SK-N-SH treated with all-trans-retinoic acid at 6 μM for 48 hours (cell line): ENCODE results near the gene VCPKMT.

Experiments
- ATAC-seq: fragments of 200-7000 bp; cut with Tn5 transposase; 3 replicates; pipeline ENCODE4 v1.9.1; 2020; ENCODE audit warnings: mild to moderate bottlenecking, moderate library complexity
- ARNTL ChIP-seq: fragments of 450-650 bp; formaldehyde crosslinking; IDR thresholded peaks from 2 replicates; pipeline ENCODE4 v1.5.0; 2020; ENCODE audit warnings: low read depth, mild to moderate bottlenecking, moderate library complexity, borderline replicate concordance
- BACH2 ChIP-seq: fragments of 250-450 bp; sonication (Bioruptor Pico); IDR thresholded peaks from 2 replicates; pipeline ENCODE4 v1.9.0; 2021; ENCODE audit warnings: mild to moderate bottlenecking, borderline replicate concordance
- CSDC2 ChIP-seq: fragments of 250-450 bp; sonication (Bioruptor Pico); IDR thresholded peaks from 2 replicates; pipeline ENCODE4 v1.5.0; 2020; ENCODE audit warnings: mild to moderate bottlenecking, moderate library complexity
- ESRRG ChIP-seq: fragments of 250-450 bp; sonication (Bioruptor Pico); IDR thresholded peaks from 2 replicates; pipeline ENCODE4 v1.6.1; 2021; ENCODE audit warnings: mild to moderate bottlenecking
- GLIS3 ChIP-seq: fragments of 250-450 bp; sonication (Bioruptor Pico); IDR thresholded peaks from 2 replicates; pipeline ENCODE4 v1.5.0; 2020; ENCODE audit warnings: mild to moderate bottlenecking, moderate library complexity
- ISL1 ChIP-seq: fragments of 250-450 bp; sonication (Bioruptor Pico); IDR thresholded peaks from 2 replicates; pipeline ENCODE4 v2.1.2; 2022; ENCODE audit warnings: mild to moderate bottlenecking, moderate library complexity
- OSR1 ChIP-seq: fragments of 250-450 bp; sonication (Bioruptor Pico); IDR thresholded peaks from 2 replicates; pipeline ENCODE4 v1.8.0; 2022; ENCODE audit warnings: moderate library complexity, mild to moderate bottlenecking, inconsistent platforms
- PPARA ChIP-seq: fragments of 250-450 bp; sonication (Bioruptor Pico); IDR thresholded peaks from 2 replicates; pipeline ENCODE4 v1.5.0; 2020; ENCODE audit warnings: mild to moderate bottlenecking, borderline replicate concordance
- RARB ChIP-seq: fragments of 250-450 bp; sonication (Bioruptor Pico); IDR thresholded peaks from 2 replicates; pipeline ENCODE4 v1.8.0; 2021; ENCODE audit warnings: mild to moderate bottlenecking, moderate library complexity
- TCF4 ChIP-seq: fragments of 250-450 bp; sonication (Bioruptor Pico); IDR thresholded peaks from 2 replicates; pipeline ENCODE4 v1.8.0; 2021; ENCODE audit warnings: mild to moderate bottlenecking, moderate library complexity, borderline replicate concordance
- TOX ChIP-seq: fragments of 250-450 bp; sonication (Bioruptor Pico); IDR thresholded peaks from 2 replicates; pipeline ENCODE4 v1.8.0; 2021; ENCODE audit warnings: mild to moderate bottlenecking, moderate library complexity, borderline replicate concordance
- TSHZ2 ChIP-seq: fragments of 250-450 bp; sonication (Bioruptor Pico); IDR thresholded peaks from 2 replicates; pipeline ENCODE4 v1.5.0; 2020; ENCODE audit warnings: mild to moderate bottlenecking, moderate library complexity
- ZC3H10 ChIP-seq: fragments of 250-450 bp; sonication (Bioruptor Pico); IDR thresholded peaks from 2 replicates; pipeline ENCODE4 v1.5.1; 2021; ENCODE audit warnings: mild to moderate bottlenecking, moderate library complexity
- ZFP3 ChIP-seq: fragments of 250-450 bp; sonication (Bioruptor Pico); IDR thresholded peaks from 2 replicates; pipeline ENCODE4 v1.5.0; 2020; ENCODE audit warnings: mild to moderate bottlenecking, moderate library complexity
- ZFP30 ChIP-seq: fragments of 450-650 bp; formaldehyde crosslinking; IDR thresholded peaks from 2 replicates; pipeline ENCODE4 v1.5.0; 2022; ENCODE audit warnings: mild to moderate bottlenecking, moderate library complexity
- ZNF70 ChIP-seq: fragments of 450-650 bp; formaldehyde crosslinking; IDR thresholded peaks from 2 replicates; pipeline ENCODE4 v1.5.0; 2020; ENCODE audit warnings: mild to moderate bottlenecking, moderate library complexity
- ZNF8 ChIP-seq: fragments of 450-650 bp; formaldehyde crosslinking; IDR thresholded peaks from 2 replicates; pipeline ENCODE4 v1.5.0; 2020; ENCODE audit warnings: mild to moderate bottlenecking, moderate library complexity
- TF ChIP-seq, protein P1 (sequence below): fragments of 250-450 bp; sonication (Bioruptor Pico); IDR thresholded peaks from 2 replicates; pipeline ENCODE4 v1.5.1; 2020; ENCODE audit warnings: low read depth, mild to moderate bottlenecking, moderate library complexity
- TF ChIP-seq, protein P2 (sequence below): fragments of 250-450 bp; sonication (Bioruptor Pico); IDR thresholded peaks from 2 replicates; pipeline ENCODE4 v1.8.0; 2021; ENCODE audit warnings: low read depth, mild to moderate bottlenecking, moderate library complexity, borderline replicate concordance
- TF ChIP-seq, protein P3 (sequence below): fragments of 250-450 bp; sonication (Bioruptor Pico); IDR thresholded peaks from 2 replicates; pipeline ENCODE4 v1.5.1; 2021; ENCODE audit warnings: mild to moderate bottlenecking, moderate library complexity

Gene VCPKMT

DNA sequence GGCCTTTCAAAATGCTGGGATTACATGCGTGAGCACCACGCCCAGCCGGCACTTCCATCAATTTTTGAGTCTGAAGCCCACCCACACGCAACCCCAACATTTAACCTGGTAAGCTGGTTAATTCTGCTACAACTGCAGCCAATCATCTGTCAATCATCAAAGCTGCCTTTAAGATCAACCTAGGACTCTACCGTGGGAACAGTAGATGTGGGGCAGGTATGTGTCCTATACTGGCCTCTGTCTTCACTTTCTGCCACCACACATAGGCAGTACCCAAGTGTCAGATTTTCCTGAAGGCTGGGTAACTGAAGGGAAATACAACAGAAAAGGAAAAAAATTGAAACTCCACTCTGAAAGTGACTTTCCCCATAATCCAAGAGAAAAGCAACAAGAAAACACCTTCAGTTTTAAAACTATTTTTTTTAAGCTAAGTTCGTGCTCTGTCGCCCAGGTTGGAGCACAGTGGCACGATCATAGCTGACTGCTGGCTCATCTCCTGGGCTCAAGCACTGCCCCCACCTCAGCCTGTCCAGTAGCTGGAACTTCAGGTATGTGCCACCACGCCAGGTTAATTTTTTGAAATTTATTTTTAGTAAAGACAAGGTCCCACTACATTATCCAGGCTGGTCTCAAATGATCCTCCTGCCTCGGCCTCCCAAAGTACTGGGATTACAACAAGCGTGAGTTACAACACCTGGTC is 22.2 kb downstream of the VCPKMT start (continued):
- no peak for TF ChIP-seq ZFP30 (CRISPR knock-in tag)

GRCh38 chr14:50093496-50093895 is 22.9 kb downstream of the VCPKMT start:
- peak; percentile 48; the same call in 1 of the 3 replicates for ATAC-seq
- no peak for TF ChIP-seq TOX (CRISPR knock-in tag)
- no peak for TF ChIP-seq TSHZ2 (CRISPR knock-in tag)
- no peak for TF ChIP-seq BACH2
- no peak for TF ChIP-seq PPARA (CRISPR knock-in tag)
- TF ChIP-seq ISL1 (CRISPR knock-in tag), result no peak
- no peak for TF ChIP-seq ZFP30 (CRISPR knock-in tag)
- TF ChIP-seq, protein P1, sequence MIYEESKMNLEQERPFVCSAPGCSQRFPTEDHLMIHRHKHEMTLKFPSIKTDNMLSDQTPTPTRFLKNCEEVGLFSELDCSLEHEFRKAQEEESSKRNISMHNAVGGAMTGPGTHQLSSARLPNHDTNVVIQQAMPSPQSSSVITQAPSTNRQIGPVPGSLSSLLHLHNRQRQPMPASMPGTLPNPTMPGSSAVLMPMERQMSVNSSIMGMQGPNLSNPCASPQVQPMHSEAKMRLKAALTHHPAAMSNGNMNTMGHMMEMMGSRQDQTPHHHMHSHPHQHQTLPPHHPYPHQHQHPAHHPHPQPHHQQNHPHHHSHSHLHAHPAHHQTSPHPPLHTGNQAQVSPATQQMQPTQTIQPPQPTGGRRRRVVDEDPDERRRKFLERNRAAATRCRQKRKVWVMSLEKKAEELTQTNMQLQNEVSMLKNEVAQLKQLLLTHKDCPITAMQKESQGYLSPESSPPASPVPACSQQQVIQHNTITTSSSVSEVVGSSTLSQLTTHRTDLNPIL, result no peak
- TF ChIP-seq ARNTL (CRISPR knock-in tag), result no peak
- no peak for TF ChIP-seq CSDC2
- TF ChIP-seq, protein P2, sequence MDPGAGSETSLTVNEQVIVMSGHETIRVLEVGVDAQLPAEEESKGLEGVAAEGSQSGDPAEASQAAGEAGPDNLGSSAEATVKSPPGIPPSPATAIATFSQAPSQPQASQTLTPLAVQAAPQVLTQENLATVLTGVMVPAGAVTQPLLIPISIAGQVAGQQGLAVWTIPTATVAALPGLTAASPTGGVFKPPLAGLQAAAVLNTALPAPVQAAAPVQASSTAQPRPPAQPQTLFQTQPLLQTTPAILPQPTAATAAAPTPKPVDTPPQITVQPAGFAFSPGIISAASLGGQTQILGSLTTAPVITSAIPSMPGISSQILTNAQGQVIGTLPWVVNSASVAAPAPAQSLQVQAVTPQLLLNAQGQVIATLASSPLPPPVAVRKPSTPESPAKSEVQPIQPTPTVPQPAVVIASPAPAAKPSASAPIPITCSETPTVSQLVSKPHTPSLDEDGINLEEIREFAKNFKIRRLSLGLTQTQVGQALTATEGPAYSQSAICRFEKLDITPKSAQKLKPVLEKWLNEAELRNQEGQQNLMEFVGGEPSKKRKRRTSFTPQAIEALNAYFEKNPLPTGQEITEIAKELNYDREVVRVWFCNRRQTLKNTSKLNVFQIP, result no peak
- no peak for TF ChIP-seq GLIS3 (CRISPR knock-in tag)
- TF ChIP-seq ZNF8 (CRISPR knock-in tag), result no peak
- TF ChIP-seq RARB (CRISPR knock-in tag), result no peak
- TF ChIP-seq OSR1 (CRISPR knock-in tag), result no peak
- TF ChIP-seq, protein P3, sequence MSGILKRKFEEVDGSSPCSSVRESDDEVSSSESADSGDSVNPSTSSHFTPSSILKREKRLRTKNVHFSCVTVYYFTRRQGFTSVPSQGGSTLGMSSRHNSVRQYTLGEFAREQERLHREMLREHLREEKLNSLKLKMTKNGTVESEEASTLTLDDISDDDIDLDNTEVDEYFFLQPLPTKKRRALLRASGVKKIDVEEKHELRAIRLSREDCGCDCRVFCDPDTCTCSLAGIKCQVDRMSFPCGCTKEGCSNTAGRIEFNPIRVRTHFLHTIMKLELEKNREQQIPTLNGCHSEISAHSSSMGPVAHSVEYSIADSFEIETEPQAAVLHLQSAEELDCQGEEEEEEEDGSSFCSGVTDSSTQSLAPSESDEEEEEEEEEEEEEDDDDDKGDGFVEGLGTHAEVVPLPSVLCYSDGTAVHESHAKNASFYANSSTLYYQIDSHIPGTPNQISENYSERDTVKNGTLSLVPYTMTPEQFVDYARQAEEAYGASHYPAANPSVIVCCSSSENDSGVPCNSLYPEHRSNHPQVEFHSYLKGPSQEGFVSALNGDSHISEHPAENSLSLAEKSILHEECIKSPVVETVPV (CRISPR knock-in tag), result no peak
- no peak for TF ChIP-seq ESRRG (CRISPR knock-in tag)
- no peak for TF ChIP-seq TCF4 (CRISPR knock-in tag)

DNA sequence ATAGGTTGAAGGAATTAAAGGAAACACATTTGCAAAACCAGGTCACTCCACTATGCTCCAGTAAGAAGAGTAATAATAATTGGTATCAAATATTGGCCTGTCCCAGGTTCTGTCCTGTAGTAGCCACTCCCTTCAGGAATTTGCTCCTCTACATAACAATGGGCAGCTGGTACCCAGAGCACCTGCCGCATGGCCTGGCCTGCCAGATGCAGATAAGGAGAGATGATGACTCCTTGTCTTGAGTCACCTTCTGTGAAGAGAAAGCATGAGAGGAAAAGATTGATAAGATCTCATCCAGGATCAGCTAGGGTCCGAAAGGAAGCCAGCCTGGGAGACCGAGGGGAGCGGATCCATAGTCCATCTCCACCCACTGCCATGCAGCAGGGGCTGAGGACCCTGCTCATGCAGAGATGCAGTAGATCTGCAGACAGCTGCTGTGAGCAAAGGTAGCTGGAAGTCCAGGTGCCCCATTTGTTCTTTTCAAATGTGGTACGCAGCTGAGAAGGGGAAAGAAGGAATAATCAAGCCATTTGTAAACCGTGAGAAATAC is 24.3 kb downstream of the VCPKMT start:
- no peak for ATAC-seq
- TF ChIP-seq GLIS3 (CRISPR knock-in tag), result no peak
- TF ChIP-seq, protein P3 (CRISPR knock-in tag), result no peak
- no peak for TF ChIP-seq TCF4 (CRISPR knock-in tag)
- no peak for TF ChIP-seq ZNF8 (CRISPR knock-in tag)
- no peak for TF ChIP-seq TSHZ2 (CRISPR knock-in tag)
- TF ChIP-seq ZC3H10 (CRISPR knock-in tag), result no peak
- TF ChIP-seq PPARA (CRISPR knock-in tag), result no peak
- no peak for TF ChIP-seq OSR1 (CRISPR knock-in tag)
- no peak for TF ChIP-seq ZNF70 (CRISPR knock-in tag)
- no peak for TF ChIP-seq ISL1 (CRISPR knock-in tag)
- no peak for TF ChIP-seq ARNTL (CRISPR knock-in tag)
- TF ChIP-seq ZFP3 (CRISPR knock-in tag), result no peak
- TF ChIP-seq BACH2, result no peak
